Suppressor macrophage treated with lipopolysaccharide for 1 hour (primary cell): Measurements from ENCODE around the gene B4GALNT4.
A peak's percentile ranks its signal among the peaks of the same experiment; 100 is the strongest.
"Not testable (repeated sequence)": the region's sequence is repeated elsewhere in the genome, so short reads cannot be mapped to it uniquely, and the experiment has no call there.

Source experiments
- DNase-seq, 3 donors: peaks; one replicate each; pipeline ENCODE4 v3.0.0-alpha.2; 2020 to 2022

B4GALNT4 gene

GRCh38 chr11:394034-394857, 24.9 kb downstream of the B4GALNT4 start, which contains the start of gene PKP3:
Gene PKP3 (plus strand): TSS chr11:394209. CDS start chr11:394293, 84 bp downstream.
- peak in 2 of 3 donors; percentile 34 to 48 for DNase-seq

GRCh38 chr11:394858-395655, 25.8 kb downstream of the B4GALNT4 start:
- no peak for DNase-seq

GRCh38 chr11:395866-396265, 26.6 kb downstream of the B4GALNT4 start:
- no peak for DNase-seq

- peak in 1 of 3 donors; percentile 45 for DNase-seq
Observed at GRCh38 chr11:396511-396947, 27.2 kb downstream of the B4GALNT4 start.

DNA sequence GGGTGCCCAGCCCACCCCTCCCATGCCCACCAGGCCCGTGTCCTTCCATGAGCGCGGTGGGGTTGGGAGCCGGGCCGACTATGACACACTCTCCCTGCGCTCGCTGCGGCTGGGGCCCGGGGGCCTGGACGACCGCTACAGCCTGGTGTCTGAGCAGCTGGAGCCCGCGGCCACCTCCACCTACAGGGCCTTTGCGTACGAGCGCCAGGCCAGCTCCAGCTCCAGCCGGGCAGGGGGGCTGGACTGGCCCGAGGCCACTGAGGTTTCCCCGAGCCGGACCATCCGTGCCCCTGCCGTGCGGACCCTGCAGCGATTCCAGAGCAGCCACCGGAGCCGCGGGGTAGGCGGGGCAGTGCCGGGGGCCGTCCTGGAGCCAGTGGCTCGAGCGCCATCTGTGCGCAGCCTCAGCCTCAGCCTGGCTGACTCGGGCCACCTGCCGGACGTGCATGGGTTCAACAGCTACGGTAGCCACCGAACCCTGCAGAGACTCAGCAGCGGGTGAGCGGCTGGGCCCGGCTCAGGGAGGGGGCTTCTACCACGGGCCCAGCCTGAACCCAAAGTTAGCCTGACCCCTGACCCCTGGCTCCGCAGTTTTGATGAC, 27.7 kb downstream of the B4GALNT4 start:
- DNase-seq, result peak in 2 of 3 donors; percentile 65 to 74

GRCh38 chr11:398826-399225, 29.5 kb downstream of the B4GALNT4 start:
- DNase-seq, result peak in 1 of 3 donors; percentile 39

DNA sequence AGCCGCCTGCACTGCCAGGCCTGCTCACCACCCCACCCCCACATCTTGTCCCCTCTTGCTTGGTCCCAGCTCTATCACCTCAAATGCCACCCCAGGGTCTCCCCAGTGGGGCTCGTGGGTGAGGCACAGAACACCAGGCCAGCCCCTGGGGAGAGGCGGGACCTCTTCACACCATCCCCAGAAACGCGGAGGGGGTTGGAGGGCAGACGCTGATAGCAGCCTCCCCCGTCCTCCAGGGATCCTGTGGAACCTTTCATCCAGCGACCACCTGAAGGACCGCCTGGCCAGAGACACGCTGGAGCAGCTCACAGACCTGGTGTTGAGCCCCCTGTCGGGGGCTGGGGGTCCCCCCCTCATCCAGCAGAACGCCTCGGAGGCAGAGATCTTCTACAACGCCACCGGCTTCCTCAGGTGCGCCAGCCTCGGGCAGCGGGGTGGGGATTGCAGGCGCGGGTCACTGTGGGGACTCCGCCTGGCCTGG, 30.5 kb downstream of the B4GALNT4 start:
- DNase-seq, result peak in 1 of 3 donors; percentile 23

DNA sequence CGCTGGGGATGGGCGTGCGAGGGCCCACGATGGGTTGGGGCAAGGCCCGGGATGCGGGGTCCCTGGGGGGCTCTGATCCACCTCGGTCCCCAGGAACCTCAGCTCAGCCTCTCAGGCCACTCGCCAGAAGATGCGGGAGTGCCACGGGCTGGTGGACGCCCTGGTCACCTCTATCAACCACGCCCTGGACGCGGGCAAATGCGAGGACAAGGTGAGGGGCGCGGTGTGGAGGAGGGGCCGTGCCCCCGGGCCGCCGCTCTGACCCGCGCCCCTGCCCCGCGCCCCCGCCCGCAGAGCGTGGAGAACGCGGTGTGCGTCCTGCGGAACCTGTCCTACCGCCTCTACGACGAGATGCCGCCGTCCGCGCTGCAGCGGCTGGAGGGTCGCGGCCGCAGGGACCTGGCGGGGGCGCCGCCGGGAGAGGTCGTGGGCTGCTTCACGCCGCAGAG, 31.0 kb downstream of the B4GALNT4 start:
- no peak for DNase-seq

DNA sequence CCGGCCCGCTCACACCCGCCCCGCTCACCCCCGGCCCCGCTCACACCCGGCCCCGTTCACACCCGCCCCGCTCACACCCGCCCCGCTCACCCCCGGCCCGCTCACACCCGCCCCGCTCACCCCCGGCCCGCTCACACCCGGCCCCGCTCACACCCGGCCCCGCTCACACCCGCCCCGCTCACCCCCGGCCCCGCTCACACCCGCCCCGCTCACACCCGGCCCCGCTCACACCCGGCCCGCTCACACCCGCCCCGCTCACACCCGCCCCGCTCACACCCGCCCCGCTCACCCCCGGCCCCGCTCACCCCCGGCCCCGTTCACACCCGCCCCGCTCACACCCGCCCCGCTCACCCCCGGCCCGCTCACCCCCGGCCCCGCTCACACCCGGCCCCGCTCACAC, 31.9 kb downstream of the B4GALNT4 start:
- DNase-seq, result not testable (repeated sequence)

DNA sequence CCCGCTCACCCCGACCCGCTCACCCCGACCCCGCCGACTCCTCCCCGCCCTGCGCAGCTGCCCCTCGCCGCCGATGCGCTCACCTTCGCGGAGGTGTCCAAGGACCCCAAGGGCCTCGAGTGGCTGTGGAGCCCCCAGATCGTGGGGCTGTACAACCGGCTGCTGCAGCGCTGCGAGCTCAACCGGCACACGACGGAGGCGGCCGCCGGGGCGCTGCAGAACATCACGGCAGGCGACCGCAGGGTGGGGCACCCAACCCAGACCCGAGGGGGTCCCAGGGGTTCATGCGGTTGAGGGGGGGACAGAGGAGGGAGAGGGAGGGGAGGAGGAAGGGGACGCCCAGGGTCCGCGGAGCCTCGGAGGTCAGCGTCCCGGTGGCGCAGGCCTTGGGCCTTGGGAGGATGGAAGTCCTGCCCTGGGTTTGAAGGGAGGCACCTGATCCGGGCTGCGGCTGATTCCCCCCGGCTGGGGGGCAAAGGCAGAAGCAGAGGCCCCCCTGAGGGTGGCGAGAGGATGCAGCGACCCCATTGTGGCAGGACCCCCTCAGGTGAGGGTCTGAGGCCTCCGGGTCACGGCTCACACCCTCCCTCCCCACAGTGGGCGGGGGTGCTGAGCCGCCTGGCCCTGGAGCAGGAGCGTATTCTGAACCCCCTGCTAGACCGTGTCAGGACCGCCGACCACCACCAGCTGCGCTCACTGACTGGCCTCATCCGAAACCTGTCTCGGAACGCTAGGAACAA, 33.9 kb downstream of the B4GALNT4 start:
- no peak for DNase-seq

- no peak for DNase-seq
Observed at GRCh38 chr11:403761-404431, 34.6 kb downstream of the B4GALNT4 start.

GRCh38 chr11:404551-405264, 35.4 kb downstream of the B4GALNT4 start:
- no peak for DNase-seq

DNA sequence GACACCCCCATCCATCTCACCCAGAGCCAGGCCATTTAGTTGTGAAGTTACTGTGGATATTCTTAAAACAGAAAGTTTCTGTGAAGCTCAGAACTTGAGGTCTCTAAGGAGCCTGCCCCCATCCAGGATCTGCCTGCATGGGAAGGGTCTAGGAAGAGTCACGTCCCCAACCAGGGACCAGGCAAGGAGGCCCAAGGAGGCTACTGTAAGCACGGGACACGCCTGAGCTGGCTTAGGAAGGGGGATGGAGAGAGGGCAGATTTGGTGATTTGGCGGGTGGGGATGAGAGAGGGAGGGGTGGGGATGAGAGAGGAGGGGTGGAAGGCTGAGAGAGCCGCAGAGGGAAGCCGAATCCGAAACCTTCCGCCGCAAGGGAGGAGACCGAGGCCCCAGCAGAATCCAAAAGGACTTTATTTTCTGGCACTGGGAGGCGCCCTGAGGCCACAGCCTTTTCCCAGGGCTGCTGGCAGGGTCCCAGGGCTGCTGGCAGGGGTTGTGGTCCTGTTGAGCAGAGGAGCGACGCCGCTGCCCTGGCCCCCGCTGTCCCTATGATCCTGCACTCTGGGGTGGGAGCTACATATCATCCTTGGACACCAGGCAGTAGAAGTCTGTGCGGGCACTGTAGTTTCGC, 36.1 kb downstream of the B4GALNT4 start:
- no peak for DNase-seq

DNA sequence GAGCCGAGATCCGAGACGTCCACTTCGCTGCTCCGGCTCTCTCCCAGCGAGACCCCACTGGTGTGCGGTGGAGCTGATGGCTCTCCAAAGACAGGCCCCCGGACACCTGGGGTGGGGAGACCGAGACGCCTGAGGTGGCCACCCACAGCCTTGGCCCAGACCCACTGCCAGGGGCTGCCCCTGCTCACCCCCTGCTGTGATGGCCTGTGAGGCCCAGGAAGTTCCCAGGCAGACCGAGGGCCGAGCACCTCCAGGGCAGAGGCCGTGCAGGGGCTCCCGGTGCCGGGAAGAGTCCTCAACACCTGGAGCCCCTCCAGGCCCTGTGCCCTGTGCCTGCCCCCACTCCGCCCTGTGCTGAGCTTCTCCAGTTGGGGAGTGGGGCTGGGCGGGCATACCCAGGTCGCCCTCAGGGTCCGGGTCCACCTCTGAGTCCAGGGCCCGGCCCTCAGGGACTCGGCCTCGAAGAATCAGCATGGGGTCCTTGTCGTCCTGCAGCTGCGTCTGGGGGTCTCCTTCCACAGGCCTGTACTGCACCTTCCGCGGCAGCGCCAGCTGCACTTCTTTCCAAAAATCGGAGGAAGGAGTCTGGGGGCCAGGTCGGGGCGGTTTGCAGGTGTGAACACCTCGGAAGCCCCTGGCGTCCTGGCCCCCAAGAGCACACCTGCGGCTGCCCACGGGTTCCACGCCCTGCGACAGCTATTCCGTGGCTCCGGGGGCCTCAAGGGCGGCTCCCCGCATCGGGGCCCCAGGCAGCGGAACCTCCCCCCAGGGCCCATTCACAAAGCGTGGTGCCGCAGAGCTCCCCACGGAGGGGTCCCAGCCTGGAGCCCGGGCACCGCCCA, 36.9 kb downstream of the B4GALNT4 start:
- no peak for DNase-seq

DNA sequence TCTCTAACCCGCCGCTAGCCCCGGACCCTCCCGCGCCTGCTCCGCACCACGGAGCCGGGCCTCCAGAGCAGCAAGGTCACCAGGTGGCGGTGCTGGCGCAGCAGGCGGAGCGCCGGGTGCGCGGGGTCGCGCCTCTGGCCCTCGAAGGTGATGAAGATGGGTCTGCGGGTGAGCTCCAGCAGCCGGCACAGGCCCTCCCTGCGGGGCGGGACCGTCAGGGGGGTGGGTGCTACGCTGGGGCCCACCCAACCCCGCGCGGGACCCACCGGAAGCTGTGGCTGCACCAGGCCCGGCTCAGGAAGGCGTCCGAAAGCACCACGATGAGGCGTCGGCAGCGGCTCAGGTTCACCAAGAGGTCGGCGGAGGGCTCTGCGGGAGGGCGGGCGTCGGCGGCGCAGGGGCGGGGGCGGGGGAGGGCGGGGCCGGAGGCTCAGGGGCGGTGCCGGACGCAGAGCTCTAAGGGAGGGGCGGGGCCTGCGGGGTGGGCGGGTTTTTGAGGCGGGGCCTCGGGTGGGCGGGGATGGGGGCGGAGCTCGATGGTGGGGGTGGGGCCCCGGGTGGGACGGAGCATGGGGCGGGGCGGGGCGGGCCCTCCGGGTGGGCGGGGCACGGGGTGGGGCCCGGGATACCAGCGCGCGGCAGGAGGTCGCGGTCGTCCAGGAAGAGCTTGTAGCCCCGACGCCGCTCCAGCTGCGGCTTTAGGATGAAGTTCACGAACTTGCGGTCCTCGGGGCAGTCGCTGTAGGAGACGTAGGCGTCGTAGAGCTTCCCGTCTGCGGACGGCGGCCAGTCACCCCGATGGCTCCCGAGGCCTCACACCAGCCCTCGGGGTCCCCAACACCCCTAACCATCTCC, 37.7 kb downstream of the B4GALNT4 start:
- DNase-seq, result peak; percentile 71 to 92 (median 82)

DNA sequence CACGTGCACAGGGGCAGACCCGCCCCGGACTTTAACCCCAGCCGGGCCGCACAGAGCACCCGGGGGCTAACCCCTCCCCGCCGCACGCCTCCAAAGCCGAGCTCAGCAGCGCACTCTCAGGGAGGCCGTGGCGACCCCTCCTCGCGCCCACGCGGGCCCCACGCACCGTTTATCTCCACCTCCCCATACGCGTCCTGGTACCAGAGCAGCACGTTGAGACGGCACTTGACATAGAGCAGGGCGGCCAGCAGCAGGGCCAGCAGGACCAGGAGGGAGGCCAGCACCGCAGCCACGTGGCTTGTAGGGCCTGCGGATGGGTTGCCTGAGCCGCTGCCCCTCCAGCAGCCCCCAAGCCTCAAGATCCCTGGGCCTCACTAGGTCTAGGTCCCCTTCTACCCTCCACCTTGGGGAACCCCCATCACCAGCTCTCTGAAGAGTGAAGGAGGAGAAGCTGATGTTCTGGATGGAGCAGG, 38.4 kb downstream of the B4GALNT4 start:
- DNase-seq, result no peak

DNA sequence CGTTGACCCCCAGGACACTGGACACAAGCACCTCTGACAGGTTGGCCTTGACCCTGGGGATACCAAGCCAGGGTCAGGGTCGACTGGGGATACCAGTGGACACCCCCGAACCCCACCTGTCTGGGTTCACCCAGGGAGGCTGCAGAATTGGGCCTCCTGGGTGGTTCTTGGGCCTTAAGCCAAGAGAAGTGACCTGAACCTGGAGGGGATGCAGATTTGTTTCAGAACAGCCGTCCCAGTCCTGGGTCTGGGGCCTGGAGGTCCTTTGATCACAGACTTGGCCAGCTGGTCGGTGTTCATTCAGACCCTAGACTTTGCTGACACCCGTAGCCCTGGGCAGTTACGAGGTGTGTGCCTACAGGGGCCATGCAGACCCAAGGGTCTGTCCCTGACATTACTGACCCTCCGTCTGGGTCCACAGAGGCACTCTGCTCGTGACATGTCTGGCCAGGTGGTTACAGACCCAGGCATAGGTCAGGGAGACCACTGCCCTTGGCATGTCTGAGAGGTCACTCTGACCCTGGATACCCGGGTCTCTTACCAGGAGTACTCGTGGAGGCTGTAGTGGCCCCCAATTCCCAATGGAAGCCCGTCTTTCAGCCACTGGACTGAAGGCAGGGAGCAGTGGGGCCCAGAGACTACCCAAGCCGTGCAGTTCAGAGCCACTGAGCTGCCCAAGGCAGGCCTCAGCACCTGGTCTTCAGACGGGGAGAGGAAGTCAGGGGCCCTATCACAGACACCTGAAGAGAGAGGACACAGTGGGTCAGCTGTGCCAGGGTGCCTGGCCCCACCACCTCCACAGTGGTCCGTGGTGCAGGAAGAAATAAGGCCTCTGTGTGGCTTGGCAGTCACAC, 39.1 kb downstream of the B4GALNT4 start:
- no peak for DNase-seq
